GM23338 (cell line): ENCODE data around the gene POLR3E. TPM values are rescaled to one million over a fixed set of nuclear protein-coding genes. Genes with fewer than 3 reads are reported as not detected.
A peak's percentile ranks its signal among the peaks of the same experiment; 100 is the strongest.

Source experiments
- ATAC-seq: fragments of 200-7000 bp; cut with Tn5 transposase; 3 replicates; pipeline ENCODE4 v1.9.1; 2020
- DNase-seq: peaks from one replicate; pipeline ENCODE4 v3.0.0-alpha.2; 2015; ENCODE audit warnings: low spot score
- H2AFZ ChIP-seq: fragments of 200-600 bp; sonication (generic); 2 replicates; pipeline ENCODE4 v1.8.0; 2016; ENCODE audit warnings: antibody characterized with exemption, mild to moderate bottlenecking, moderate library complexity
- H3F3A ChIP-seq: fragments of 200-600 bp; sonication (generic); replicated peaks from 2 replicates; pipeline ENCODE4 v1.8.0; 2017; ENCODE audit warnings: antibody characterized with exemption, mixed run types, low read depth
- H3K27ac ChIP-seq: fragments of 200-600 bp; sonication (generic); 2 replicates; pipeline ENCODE4 v1.6.1; 2016; ENCODE audit warnings: low read depth
- H3K27me3 ChIP-seq: fragments of 200-600 bp; sonication (generic); 2 replicates; pipeline ENCODE4 v1.8.0; 2016; ENCODE audit warnings: mild to moderate bottlenecking, mixed run types, moderate library complexity; ENCODE audit not compliant: insufficient read depth
- H3K36me3 ChIP-seq: fragments of 200-600 bp; sonication (generic); 2 replicates; pipeline ENCODE4 v1.8.0; 2016; ENCODE audit warnings: mild to moderate bottlenecking; ENCODE audit not compliant: insufficient read depth
- H3K4me1 ChIP-seq: fragments of 200-600 bp; sonication (generic); 2 replicates; pipeline ENCODE4 v1.8.0; 2016; ENCODE audit warnings: mild to moderate bottlenecking, moderate library complexity; ENCODE audit not compliant: insufficient read depth
- H3K4me2 ChIP-seq: fragments of 200-600 bp; sonication (generic); 2 replicates; pipeline ENCODE4 v1.7.1; 2017; ENCODE audit warnings: mixed run types
- H3K4me3 ChIP-seq: fragments of 200-600 bp; sonication (generic); 2 replicates; pipeline ENCODE4 v1.6.1; 2016; ENCODE audit warnings: mixed run types
- H3K79me2 ChIP-seq: fragments of 200-600 bp; sonication (generic); replicated peaks from 2 replicates; pipeline ENCODE4 v1.8.0; 2017; ENCODE audit warnings: mild to moderate bottlenecking; ENCODE audit not compliant: insufficient read depth
- H3K9me2 ChIP-seq: fragments of 200-600 bp; sonication (generic); 2 replicates; pipeline ENCODE4 v1.8.0; 2017; ENCODE audit not compliant: insufficient read depth
- H4K20me1 ChIP-seq: fragments of 200-600 bp; sonication (generic); replicated peaks from 2 replicates; pipeline ENCODE4 v1.8.0; 2017; ENCODE audit warnings: mild to moderate bottlenecking; ENCODE audit not compliant: insufficient read depth
- H3K27ac Mint-ChIP-seq: 2 replicates; pipeline ENCODE4 v1.8.0; 2020; ENCODE audit warnings: inconsistent platforms, mild to moderate bottlenecking, moderate library complexity, mixed read lengths
- H3K27me3 Mint-ChIP-seq: 3 replicates; pipeline ENCODE4 v1.8.0; 2022; ENCODE audit warnings: low read depth, mild to moderate bottlenecking, moderate library complexity, mixed read lengths, inconsistent platforms; ENCODE audit not compliant: insufficient read depth, poor library complexity
- H3K36me3 Mint-ChIP-seq: 3 replicates; pipeline ENCODE4 v1.8.0; 2021; ENCODE audit warnings: low read depth, mild to moderate bottlenecking, inconsistent platforms, moderate library complexity, mixed read lengths
- H3K4me1 Mint-ChIP-seq: 3 replicates; pipeline ENCODE4 v1.8.0; 2020; ENCODE audit warnings: mild to moderate bottlenecking, inconsistent platforms, mixed read lengths
- H3K4me3 Mint-ChIP-seq: 3 replicates; pipeline ENCODE4 v1.8.0; 2021; ENCODE audit warnings: moderate library complexity, mild to moderate bottlenecking, inconsistent platforms, mixed read lengths
- H3K9me3 Mint-ChIP-seq: 3 replicates; pipeline ENCODE4 v1.8.0; 2020; ENCODE audit warnings: moderate library complexity, mild to moderate bottlenecking, inconsistent platforms, mixed read lengths
- CREB1 ChIP-seq: fragments of 250-450 bp; sonication (Bioruptor Pico); IDR thresholded peaks from 2 replicates; pipeline ENCODE4 v1.5.0; 2020; ENCODE audit warnings: low read depth, mild to moderate bottlenecking, moderate library complexity
- ETS1 ChIP-seq: IDR thresholded peaks from 2 replicates; pipeline ENCODE4 v1.6.1; 2016; ENCODE audit warnings: antibody characterized with exemption
- EZH2 ChIP-seq: fragments of 200-600 bp; sonication (generic); IDR thresholded peaks from one replicate; pipeline ENCODE4 v1.8.0; 2017; ENCODE audit warnings: antibody characterized with exemption, mild to moderate bottlenecking, low read depth; ENCODE audit not compliant: unreplicated experiment
- JUNB ChIP-seq: IDR thresholded peaks from one replicate; pipeline ENCODE4 v1.6.1; 2016; ENCODE audit warnings: antibody characterized with exemption; ENCODE audit not compliant: unreplicated experiment
- POLR2AphosphoS5 ChIP-seq: IDR thresholded peaks from 2 replicates; pipeline ENCODE4 v1.6.1; 2016; ENCODE audit warnings: antibody characterized with exemption, low read depth
- STAT1 ChIP-seq: IDR thresholded peaks from one replicate; pipeline ENCODE4 v1.6.1; 2016; ENCODE audit warnings: antibody characterized with exemption; ENCODE audit not compliant: unreplicated experiment
- ZNF114 ChIP-seq: fragments of 250-450 bp; sonication (Bioruptor Pico); IDR thresholded peaks from 2 replicates; pipeline ENCODE4 v1.5.0; 2020; ENCODE audit warnings: mild to moderate bottlenecking, moderate library complexity
- ZNF331 ChIP-seq: fragments of 250-450 bp; sonication (Bioruptor Pico); IDR thresholded peaks from 2 replicates; pipeline ENCODE4 v1.5.0; 2020; ENCODE audit warnings: low read depth, mild to moderate bottlenecking, moderate library complexity
- polyA plus RNA-seq: library from polyadenylated mRNA; unstranded; fragments of >200 nt; fragmentation: Nextera tagmentation; extraction: Ambion mirVana; gene quantifications from 2 replicates; pipeline ENCODE4 v1.2.1, GENCODE V29; 2016
- total RNA-seq: library from RNA; depleted of rRNA; stranded (reverse); fragments of >200 nt; shearing (Covaris generic); gene quantifications from 2 replicates; pipeline ENCODE4 v1.2.3, GENCODE V29; 2014
- TF ChIP-seq, protein P1 (sequence below), 2 experiments: fragments of 200-600 bp in 1 of 2; sonication (generic) in 1 of 2; conservative IDR thresholded peaks; 2 replicates each; pipeline versions ENCODE4 v1.5.1 to v1.6.1; 2016 to 2017; ENCODE audit warnings: antibody characterized with exemption in 2 of 2, low read depth in 2 of 2, mild to moderate bottlenecking in 2 of 2, moderate library complexity in 1 of 2
- TF ChIP-seq, protein P2 (sequence below): IDR thresholded peaks from one replicate; pipeline ENCODE4 v1.6.1; 2018; ENCODE audit warnings: antibody characterized with exemption; ENCODE audit not compliant: unreplicated experiment

POLR3E gene
- total and polyA plus RNA-seq, 2 experiments from 2014 or later, result 62.7 to 141 TPM

- no peaks in the 10 kb centered on the region for H3K79me2 ChIP-seq
- no peak for DNase-seq
- no peak for ATAC-seq
- H3K4me3 Mint-ChIP-seq, result no peak overlapping the region
- no peaks in the 10 kb centered on the region for H3K4me1 ChIP-seq
- no peak overlapping the region for H3K27ac ChIP-seq
- peaks cover 24% of the 10 kb centered on the region for H3K36me3 ChIP-seq
- no peak overlapping the region for H3K27ac Mint-ChIP-seq
- no peak overlapping the region for H3K4me2 ChIP-seq
- H3K36me3 Mint-ChIP-seq, result peaks cover 79% of the 10 kb centered on the region
- no peak overlapping the region for H2AFZ ChIP-seq
- H3F3A ChIP-seq, result no peaks in the 10 kb centered on the region
- peaks cover 2% of the 10 kb centered on the region for H3K27me3 Mint-ChIP-seq
- no peaks in the 10 kb centered on the region for H3K27me3 ChIP-seq
- no peaks in the 10 kb centered on the region for H4K20me1 ChIP-seq
- TF ChIP-seq ETS1 (no peak), POLR2AphosphoS5 (no peak), EZH2 (no peak), ZNF331 (CRISPR knock-in tag) (no peak), STAT1 (no peak), JUNB (no peak), ZNF114 (CRISPR knock-in tag) (no peak)
- TF ChIP-seq, protein P1, sequence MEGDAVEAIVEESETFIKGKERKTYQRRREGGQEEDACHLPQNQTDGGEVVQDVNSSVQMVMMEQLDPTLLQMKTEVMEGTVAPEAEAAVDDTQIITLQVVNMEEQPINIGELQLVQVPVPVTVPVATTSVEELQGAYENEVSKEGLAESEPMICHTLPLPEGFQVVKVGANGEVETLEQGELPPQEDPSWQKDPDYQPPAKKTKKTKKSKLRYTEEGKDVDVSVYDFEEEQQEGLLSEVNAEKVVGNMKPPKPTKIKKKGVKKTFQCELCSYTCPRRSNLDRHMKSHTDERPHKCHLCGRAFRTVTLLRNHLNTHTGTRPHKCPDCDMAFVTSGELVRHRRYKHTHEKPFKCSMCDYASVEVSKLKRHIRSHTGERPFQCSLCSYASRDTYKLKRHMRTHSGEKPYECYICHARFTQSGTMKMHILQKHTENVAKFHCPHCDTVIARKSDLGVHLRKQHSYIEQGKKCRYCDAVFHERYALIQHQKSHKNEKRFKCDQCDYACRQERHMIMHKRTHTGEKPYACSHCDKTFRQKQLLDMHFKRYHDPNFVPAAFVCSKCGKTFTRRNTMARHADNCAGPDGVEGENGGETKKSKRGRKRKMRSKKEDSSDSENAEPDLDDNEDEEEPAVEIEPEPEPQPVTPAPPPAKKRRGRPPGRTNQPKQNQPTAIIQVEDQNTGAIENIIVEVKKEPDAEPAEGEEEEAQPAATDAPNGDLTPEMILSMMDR (conservative IDR thresholded peaks at IDR 0.05; ENCODE audit: low read depth in 2 of 2), result no peak
- H3K9me2 ChIP-seq, result no peaks in the 10 kb centered on the region
- no peaks in the 10 kb centered on the region for H3K4me1 Mint-ChIP-seq
- H3K4me3 ChIP-seq, result no peak overlapping the region
- peaks cover 5% of the 10 kb centered on the region; the same call in 2 of the 3 replicates for H3K9me3 Mint-ChIP-seq
These were observed 41.9 kb upstream of the POLR3E start for GRCh38 chr16:22255335-22255734.

DNA sequence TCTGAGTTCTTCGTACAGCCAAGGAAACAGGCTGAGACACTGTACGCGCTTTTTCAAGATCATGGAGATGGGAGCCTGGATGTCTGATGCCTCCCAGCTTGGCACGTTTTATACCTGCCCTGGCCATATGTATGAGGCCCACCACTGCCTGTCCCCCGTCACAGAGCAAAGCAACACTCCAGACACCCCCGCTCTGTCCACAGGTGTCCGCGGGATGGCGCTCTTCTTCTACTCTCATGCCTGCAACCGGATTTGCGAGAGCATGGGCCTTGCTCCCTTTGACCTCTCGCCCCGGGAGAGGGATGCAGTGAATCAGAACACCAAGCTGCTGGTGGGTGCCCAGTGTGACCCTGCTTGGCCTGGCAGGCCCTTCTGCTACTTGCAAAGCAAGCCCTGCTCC is 39.8 kb upstream of the POLR3E start:
- DNase-seq (peak; percentile 11), ATAC-seq (peak; percentile 26; the same call in 1 of the 3 replicates)
- no peak overlapping the region for H3K4me2 ChIP-seq
- H3K4me3 Mint-ChIP-seq, result no peak overlapping the region
- H2AFZ ChIP-seq, result no peak overlapping the region
- no peak overlapping the region for H3K27ac Mint-ChIP-seq
- no peaks in the 10 kb centered on the region for H4K20me1 ChIP-seq
- peaks cover 72% of the 10 kb centered on the region for H3K36me3 Mint-ChIP-seq
- H3K9me3 Mint-ChIP-seq, result peaks cover 5% of the 10 kb centered on the region; the same call in 2 of the 3 replicates
- peaks cover 2% of the 10 kb centered on the region for H3K27me3 Mint-ChIP-seq
- no peaks in the 10 kb centered on the region for H3F3A ChIP-seq
- no peak for TF ChIP-seq POLR2AphosphoS5
- no peak for TF ChIP-seq JUNB
- TF ChIP-seq CREB1 (CRISPR knock-in tag), result no peak
- TF ChIP-seq, protein P1 (conservative IDR thresholded peaks at IDR 0.05; ENCODE audit: low read depth in 2 of 2), result peak; percentile 16 to 33; a peak in 2 of 4 replicates
- TF ChIP-seq, protein P2, sequence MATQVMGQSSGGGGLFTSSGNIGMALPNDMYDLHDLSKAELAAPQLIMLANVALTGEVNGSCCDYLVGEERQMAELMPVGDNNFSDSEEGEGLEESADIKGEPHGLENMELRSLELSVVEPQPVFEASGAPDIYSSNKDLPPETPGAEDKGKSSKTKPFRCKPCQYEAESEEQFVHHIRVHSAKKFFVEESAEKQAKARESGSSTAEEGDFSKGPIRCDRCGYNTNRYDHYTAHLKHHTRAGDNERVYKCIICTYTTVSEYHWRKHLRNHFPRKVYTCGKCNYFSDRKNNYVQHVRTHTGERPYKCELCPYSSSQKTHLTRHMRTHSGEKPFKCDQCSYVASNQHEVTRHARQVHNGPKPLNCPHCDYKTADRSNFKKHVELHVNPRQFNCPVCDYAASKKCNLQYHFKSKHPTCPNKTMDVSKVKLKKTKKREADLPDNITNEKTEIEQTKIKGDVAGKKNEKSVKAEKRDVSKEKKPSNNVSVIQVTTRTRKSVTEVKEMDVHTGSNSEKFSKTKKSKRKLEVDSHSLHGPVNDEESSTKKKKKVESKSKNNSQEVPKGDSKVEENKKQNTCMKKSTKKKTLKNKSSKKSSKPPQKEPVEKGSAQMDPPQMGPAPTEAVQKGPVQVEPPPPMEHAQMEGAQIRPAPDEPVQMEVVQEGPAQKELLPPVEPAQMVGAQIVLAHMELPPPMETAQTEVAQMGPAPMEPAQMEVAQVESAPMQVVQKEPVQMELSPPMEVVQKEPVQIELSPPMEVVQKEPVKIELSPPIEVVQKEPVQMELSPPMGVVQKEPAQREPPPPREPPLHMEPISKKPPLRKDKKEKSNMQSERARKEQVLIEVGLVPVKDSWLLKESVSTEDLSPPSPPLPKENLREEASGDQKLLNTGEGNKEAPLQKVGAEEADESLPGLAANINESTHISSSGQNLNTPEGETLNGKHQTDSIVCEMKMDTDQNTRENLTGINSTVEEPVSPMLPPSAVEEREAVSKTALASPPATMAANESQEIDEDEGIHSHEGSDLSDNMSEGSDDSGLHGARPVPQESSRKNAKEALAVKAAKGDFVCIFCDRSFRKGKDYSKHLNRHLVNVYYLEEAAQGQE, result no peak
- no peaks in the 10 kb centered on the region for H3K27me3 ChIP-seq
- H3K9me2 ChIP-seq, result no peaks in the 10 kb centered on the region
- no peaks in the 10 kb centered on the region for H3K4me1 ChIP-seq
- H3K79me2 ChIP-seq, result no peaks in the 10 kb centered on the region
- no peak overlapping the region for H3K4me3 ChIP-seq
- no peak overlapping the region for H3K27ac ChIP-seq
- no peaks in the 10 kb centered on the region for H3K4me1 Mint-ChIP-seq
- H3K36me3 ChIP-seq, result peaks cover 29% of the 10 kb centered on the region
